NCI-H2081 (cell line): ENCODE measurements around the gene KCTD8.

Experiments used
- DNase-seq, 2 experiments: peaks; one replicate each; lab custom pipeline; 2025; lab: John Stamatoyannopoulos, UW

KCTD8 gene

DNA sequence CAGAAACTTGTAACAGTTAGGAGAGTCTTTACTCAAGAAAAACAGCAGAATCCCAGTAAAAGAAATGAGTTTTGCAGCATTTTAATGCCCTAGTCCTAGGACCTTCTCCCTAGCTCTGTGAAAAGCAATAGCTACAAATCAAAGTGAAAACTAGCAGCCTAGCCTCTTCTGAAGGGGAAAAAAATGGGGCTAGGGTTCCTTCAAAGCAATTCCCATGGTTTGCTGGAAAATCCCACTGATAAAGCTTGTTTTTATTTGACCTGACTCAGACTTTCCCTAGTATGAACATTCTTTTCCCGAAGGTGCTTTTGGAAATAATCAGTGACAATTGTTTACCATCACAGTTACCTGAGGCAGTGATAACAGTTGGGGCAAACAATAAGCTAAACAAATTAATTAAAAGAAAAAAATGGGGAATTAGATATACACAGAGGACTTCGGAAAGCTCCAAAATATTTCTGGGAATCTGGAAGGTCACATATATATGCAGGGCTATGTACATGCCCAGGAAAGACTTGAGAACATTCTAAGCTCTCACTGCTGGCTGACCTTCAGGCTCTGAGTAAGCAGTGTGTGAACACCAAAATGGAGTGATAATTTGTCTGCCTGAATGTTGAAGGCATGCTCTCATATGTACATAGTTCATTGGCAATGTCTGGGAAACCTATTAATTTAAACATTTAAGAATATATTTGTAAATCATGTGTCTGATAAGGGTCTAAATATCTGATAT is 285.9 kb downstream of the KCTD8 start:
- no peak for DNase-seq

DNA sequence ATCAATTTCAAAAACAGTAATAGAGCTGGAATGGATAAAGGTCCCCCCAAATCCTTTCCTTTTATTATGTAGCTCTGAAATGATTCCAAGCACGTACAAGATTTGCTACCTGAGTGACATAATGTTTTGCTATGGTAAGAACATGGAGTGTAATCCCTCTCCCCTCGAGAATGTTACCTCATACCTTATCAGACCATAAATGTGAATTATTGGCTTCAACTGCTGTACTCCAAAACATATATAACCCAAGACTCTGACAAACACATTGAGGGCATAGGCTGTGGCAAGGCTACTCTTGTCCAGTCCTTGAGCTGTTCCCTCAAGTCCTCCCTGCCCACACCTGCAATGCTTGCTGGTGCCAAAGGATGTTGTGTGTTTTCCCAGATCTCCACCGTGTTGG is 286.9 kb downstream of the KCTD8 start:
- no peak for DNase-seq

DNA sequence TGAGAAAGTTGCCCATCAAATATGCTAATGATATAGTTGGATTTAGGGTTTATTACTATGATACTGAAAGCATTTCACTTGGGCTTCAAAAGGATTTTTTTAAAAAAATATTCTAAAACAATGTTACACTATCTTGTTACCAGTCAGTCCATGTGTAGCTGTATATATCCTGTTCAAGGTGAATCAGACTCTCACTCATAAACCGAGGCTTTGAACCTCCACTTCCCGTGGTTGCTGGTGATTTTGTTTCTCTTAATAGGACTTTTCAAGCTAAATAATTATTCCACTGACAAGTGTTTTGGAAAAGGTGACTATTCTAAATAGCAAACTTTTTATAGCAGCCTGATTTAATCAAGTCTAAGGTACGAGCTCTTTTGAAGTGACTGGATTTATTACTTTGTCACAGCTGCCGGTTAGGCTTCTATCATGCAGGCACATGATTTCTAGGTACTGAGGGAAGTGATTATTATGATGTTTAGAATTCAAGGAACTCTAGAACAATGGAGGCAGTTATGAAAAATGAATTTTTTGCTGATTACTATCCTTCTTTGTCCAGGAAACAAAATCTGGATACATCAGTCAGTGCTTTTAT is 287.7 kb downstream of the KCTD8 start:
- DNase-seq = no peak

GRCh38 chr4:44159991-44160390 is 288.6 kb downstream of the KCTD8 start:
- DNase-seq = no peak

DNA sequence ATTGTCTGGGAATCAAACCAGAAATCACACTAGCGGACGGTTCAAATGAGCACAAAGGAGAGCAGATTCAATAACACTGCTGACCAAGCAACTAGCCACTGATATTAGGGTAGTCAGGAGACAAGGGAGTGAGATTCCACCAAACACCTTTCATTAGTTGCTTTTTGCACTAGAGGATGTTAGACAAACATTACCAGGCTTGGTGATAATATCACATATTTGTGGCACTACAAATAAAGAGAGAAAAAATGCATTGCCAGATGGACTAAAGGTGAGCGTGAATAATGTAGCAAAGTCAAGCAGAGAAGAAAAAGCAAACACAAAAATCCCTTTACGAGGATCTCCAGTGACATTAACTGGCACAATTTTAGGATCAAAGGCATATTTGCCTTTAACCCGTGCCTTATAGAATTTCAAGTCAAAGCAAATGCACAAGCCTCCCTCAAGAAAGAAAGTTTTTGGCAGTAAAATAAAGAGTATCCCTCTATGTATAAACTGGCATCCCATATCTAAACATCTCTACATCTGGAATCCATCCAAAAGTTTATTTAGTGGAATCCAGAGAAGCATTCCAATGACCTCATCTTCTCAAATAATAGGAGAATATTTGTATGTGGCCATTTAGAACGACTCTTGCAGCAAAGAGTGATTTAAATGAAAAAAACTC is 290.9 kb downstream of the KCTD8 start:
- DNase-seq = no peak

GRCh38 chr4:44150091-44150576 is 298.5 kb downstream of the KCTD8 start:
- DNase-seq = no peak

DNA sequence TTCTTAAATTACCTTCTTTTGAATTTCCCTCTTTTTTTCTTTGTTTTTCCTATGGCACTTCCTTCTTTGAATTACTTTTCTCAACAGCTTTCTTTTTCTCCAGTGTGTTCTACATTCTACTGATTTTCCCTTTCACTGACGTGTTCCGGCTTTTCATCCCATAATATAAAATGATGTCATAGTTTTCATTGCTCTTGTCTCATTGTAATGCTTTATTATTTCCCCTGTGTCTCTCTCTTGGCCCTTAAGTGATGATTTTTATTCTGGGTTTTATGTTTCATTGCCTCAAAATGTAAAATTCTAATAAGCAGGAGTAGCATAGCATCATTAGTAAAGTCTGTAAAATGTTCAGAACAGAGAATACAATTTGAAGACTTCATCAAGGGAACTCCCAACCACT is 299.3 kb downstream of the KCTD8 start:
- DNase-seq = no peak

DNA sequence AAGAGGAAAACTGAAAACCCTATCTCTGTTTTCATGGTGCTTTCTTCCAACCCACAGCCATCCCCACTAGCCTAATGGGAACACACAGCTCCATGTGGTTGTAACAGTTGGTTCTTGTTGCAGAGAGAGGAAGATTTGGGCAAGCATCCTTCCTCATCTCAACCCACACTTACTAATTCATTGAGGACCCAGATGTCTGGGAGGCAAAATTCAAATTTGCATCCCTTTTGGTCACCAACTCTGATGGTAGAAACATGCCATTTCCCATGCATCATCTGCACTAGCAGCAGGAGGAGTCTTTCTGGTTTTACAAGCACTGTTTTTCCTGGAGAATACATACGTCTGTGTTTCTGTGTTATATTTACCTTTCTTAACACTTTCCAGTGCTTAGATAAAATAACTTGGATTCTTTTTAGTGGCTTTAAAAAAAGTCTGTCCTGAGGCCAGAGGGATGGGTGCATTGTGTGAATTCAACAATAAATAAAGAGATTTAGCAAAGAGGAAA is 301.0 kb downstream of the KCTD8 start:
- no peak for DNase-seq

DNA sequence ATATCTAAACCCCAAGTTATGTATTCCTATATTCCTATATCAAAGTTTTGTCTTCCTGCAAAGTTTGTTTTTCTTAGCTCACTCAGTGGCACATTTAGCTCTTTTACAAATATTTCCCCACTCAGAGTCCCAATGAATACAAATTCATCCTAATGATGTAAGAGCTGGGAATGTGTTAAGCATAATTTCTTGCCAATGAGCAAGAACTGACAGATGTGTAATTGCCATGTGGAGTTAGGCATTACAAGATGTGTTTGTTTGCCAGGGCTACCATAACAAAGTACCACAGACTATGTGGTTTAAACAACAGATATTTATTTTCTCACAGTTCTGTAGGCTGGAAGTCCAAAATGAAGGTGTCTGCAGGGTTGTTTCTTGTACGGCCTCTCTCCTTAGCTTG is 302.1 kb downstream of the KCTD8 start:
- DNase-seq = no peak

DNA sequence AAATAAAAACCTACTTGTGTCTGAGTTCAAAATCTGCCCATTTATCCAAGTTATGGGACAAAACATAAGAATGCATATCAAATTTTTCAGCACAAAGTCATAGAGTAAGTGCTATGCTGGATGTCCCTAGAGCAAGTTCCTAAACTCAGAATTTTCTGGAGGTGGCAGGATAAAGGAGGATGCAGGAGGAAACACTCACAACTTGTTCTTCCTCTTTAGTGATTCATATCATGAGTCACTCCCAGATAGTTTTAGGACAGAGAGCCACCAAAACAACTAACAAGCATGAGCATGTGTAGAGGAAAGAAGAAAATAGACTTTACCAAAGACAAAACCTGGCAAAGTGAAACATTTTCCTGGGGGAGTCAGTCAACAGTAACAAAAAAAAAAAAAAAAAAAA is 302.7 kb downstream of the KCTD8 start:
- DNase-seq = no peak

GRCh38 chr4:44132526-44132925 is 316.1 kb downstream of the KCTD8 start:
- no peak for DNase-seq
